GM18951 (cell line): Measurements from ENCODE around the gene AARS1.
"Not testable (repeated sequence)": the region's sequence is repeated elsewhere in the genome, so short reads cannot be mapped to it uniquely, and the experiment has no call there.

Experiments
- POLR2A ChIP-seq: IDR thresholded peaks from 4 replicates; pipeline ENCODE4 v1.6.1; 2011; ENCODE audit warnings: mild to moderate bottlenecking; ENCODE audit not compliant: insufficient read length, insufficient read depth; ENCODE audit errors: extremely low read depth
- in situ Hi-C: fragments of 300-500 bp; cut with MboI; formaldehyde crosslinking; loops from one replicate; pipeline ENCODE4 v1.12.0; 2022; ENCODE audit warnings: low sequenced_read_pairs, mixed read lengths, inconsistent platforms; ENCODE audit not compliant: unreplicated experiment

AARS1 gene

GRCh38 chr16:70298988-70299938 lies 10.0 kb upstream of the AARS1 start, which contains the start of gene DDX19B:
DDX19B (plus strand) TSS chr16:70299186; CDS start chr16:70299298, 112 bp downstream.
- in situ Hi-C loops = no loop called here

GRCh38 chr16:70295634-70296033 lies 6.3 kb upstream of the AARS1 start:
- in situ Hi-C loops = no loop called here
- TF ChIP-seq POLR2A = no peak

More at GRCh38 chr16:70298988-70299938, 10.0 kb upstream of the AARS1 start, which contains the start of gene DDX19B:
- peak; percentile 88 for TF ChIP-seq POLR2A

DNA sequence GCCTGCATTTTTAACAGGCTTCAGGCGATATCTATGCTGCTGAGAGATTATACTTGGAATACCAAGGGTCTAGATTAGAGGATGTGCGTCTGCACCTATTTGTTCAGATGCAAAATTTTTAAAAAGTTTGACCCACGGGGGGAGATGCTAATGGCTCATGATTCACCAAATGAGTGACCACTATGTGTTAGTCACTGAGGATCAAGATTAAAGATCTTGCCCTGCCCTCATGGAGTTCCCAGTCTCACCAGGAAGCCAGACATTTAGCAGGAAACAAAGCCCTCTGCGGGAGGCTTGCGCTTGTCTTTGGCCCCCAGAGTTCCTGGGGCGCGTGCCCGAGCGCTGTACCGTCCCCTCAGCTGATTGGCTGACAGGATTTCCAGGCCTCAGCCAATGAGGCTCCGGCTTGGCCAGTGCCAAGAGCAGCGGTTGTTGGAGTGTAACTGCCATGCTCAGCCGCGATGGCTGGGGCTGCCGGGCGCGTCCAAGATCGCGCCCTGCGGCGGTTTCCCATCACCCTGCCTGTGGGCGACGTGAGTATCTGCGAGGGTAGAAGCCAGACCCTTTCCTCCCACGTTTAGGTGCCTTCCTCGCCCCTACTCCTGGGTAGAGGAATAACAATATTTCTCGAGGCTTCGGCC lies 5.2 kb upstream of the AARS1 start:
- no peak for TF ChIP-seq POLR2A

GRCh38 chr16:70292148-70292547 lies 2.8 kb upstream of the AARS1 start:
- in situ Hi-C loops = not testable (repeated sequence)

More for the DNA sequence above, 5.2 kb upstream of the AARS1 start:
- in situ Hi-C loops = no loop called here

GRCh38 chr16:70290949-70291519 lies 1.7 kb upstream of the AARS1 start:
- in situ Hi-C loops = no loop called here
- TF ChIP-seq POLR2A = no peak

- in situ Hi-C loops = not testable (repeated sequence)
These were observed 1.9 kb downstream of the AARS1 start for GRCh38 chr16:70287304-70287971.

DNA sequence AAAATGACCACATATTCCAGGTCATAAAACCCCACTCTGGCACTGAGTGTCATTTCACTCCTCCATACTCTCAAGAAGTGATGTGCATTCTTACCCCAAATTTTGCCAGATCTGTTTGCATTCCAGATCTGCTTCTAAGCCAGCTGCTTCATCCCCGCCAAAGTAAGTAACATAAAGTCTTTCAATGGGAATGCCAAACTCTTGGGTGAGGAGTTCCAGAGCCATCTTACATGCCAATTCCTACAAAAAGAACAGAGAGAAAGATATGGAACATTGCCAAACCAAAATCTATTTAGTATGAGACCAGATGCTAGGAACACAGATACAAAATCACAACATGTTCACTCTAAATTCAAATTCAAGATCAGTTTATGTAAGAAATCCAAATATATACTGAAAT lies 12.9 kb downstream of the AARS1 start:
- TF ChIP-seq POLR2A = no peak
- in situ Hi-C loops = no loop called here

GRCh38 chr16:70271696-70272095 lies 17.6 kb downstream of the AARS1 start:
- no peak for TF ChIP-seq POLR2A
- in situ Hi-C loops = no loop called here

DNA sequence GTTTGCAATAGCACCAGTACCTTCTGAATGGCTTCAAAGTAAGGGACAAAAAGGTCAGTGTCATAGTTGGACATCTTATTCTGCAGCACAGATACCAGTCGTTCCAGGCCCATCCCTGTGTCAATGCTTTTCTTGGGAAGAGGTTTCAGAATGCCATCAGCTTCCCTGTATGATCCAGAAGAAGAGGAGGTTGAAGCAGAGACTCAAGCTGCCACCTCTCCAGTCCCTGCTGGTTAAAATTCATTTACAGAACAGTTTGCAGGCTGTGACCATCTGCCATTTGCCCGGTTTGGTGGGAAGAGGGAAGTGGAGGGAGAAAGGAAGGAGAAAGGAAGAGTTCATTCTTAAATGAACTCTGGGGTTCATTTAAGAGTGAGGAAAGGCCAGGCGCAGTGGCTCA lies 19.1 kb downstream of the AARS1 start:
- in situ Hi-C loops = no loop called here
- no peak for TF ChIP-seq POLR2A

DNA sequence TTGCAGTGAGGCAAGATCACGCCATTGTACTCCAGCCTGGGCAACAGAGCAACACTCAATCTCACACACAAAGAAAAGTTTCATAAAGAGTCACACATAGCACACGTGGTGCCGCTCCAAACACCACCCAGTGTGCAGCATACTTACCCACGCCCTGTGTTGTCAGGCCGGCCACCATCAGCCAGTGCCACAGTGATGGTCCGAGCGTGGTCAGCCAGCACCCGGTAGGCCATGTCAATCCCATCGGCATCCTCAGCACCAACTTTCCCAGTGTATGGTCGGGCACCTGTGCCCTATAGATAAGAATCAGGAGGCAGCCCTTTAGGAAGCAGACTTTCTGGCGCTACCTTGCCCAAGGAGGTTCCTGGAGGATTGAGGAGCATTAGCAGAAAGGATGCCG lies 19.8 kb downstream of the AARS1 start:
- in situ Hi-C loops = no loop called here
- no peak for TF ChIP-seq POLR2A

- in situ Hi-C loops = not testable (repeated sequence)
These were observed 21.4 kb downstream of the AARS1 start for GRCh38 chr16:70267922-70268321.

- in situ Hi-C loops = no loop called here
- TF ChIP-seq POLR2A = no peak
These were observed 21.8 kb downstream of the AARS1 start for GRCh38 chr16:70267516-70267915.

DNA sequence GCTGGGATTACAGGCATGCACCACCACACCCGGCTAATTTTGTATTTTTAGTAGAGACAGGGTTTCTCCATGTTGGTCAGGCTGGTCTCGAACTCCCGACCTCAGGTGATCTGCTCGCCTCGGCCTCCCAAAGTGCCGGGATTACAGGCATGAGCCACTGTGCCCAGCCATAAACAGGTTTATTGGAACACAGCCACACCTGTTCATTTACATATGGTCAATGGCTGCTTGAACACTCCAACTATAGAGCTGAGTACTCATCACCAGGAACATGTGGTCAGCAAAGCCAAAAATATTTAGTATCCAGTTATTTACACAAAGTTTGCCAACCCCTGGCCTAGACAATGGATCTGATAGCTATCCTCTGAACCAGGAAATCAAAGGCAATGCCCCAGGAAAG lies 29.4 kb downstream of the AARS1 start:
- in situ Hi-C loops = not testable (repeated sequence)

DNA sequence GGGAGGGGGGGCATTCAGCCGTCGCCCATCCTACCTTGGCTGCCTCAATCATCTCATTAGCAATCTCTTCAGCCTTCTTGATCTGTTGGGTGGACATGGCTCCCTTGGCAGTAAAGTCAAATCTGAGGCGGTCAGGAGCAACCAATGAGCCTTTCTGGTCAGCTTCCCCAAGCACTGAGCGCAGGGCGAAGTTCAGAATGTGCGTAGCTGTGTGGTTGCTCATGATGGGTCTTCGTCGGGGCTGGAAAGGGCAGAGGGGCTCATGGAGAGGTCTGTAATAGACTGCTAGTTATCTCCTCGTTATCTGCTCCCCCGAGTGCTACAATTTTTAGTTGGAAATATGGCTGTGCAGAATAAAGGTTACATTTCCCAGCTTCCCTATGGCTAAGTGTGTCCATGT lies 30.4 kb downstream of the AARS1 start:
- no peak for TF ChIP-seq POLR2A
- in situ Hi-C loops = no loop called here
